ENCODE measurements around the gene SYNPO2.

The SYNPO2 gene

GRCh38 chr4:119048446-119048845 is 159.8 kb downstream of the SYNPO2 start:
- H3K4me3 ChIP-seq (ENCODE audit: low read depth, low read length) = no peak overlapping the region
- ChIA-PET CTCF (interaction anchor here (1.5 to 2.4 kb wide), 2 partner anchors 8 to 238 kb away, joined by 5 to 15 read pairs; no protein-coding TSS in a partner anchor), POLR2A (no interaction called here)
- no peak for DNase-seq (ENCODE audit: low read depth, low spot score)
- no peak for TF ChIP-seq CTCF (IDR thresholded peaks at IDR 0.05; ENCODE audit: insufficient read depth, low read length, missing control alignments)

- CTCF ChIA-PET = interaction anchor here (0.9 to 2.4 kb wide), 2 partner anchors 9 to 237 kb away, joined by 3 to 15 read pairs; no protein-coding TSS in a partner anchor
- TF ChIP-seq CTCF (IDR thresholded peaks at IDR 0.05; ENCODE audit: insufficient read depth, low read length, missing control alignments) = no peak
Observed at GRCh38 chr4:119049342-119049741, 160.7 kb downstream of the SYNPO2 start.

GRCh38 chr4:119050527-119051090 is 162.0 kb downstream of the SYNPO2 start:
- DNase-seq (ENCODE audit: low read depth, low spot score) = no peak
- ChIA-PET CTCF (interaction anchor here (0.8 to 2.4 kb wide), 2 partner anchors 10 to 37 kb away, joined by 3 to 15 read pairs; no protein-coding TSS in a partner anchor), POLR2A (no interaction called here)
- no peak overlapping the region for H3K4me3 ChIP-seq (ENCODE audit: low read depth, low read length)
- TF ChIP-seq CTCF (IDR thresholded peaks at IDR 0.05; ENCODE audit: insufficient read depth, low read length, missing control alignments) = no peak

More at GRCh38 chr4:119049342-119049741, 160.7 kb downstream of the SYNPO2 start:
- POLR2A ChIA-PET = no interaction called here
- DNase-seq (ENCODE audit: low read depth, low spot score) = no peak
- H3K4me3 ChIP-seq (ENCODE audit: low read depth, low read length) = no peak overlapping the region

GRCh38 chr4:119053245-119053644 is 164.6 kb downstream of the SYNPO2 start:
- CTCF ChIA-PET = interaction anchor here (0.7 to 1.4 kb wide), 6 partner anchors 10 to 160 kb away, joined by 3 to 5 read pairs (median 4); partner anchors contain the start of gene USP53
- no peak overlapping the region for H3K4me3 ChIP-seq (ENCODE audit: low read depth, low read length)
- no peak for TF ChIP-seq CTCF (IDR thresholded peaks at IDR 0.05; ENCODE audit: insufficient read depth, low read length, missing control alignments)
- POLR2A ChIA-PET = no interaction called here
- no peak for DNase-seq (ENCODE audit: low read depth, low spot score)

GRCh38 chr4:119053997-119054396 is 165.3 kb downstream of the SYNPO2 start:
- no peak for DNase-seq (ENCODE audit: low read depth, low spot score)
- H3K4me3 ChIP-seq (ENCODE audit: low read depth, low read length) = no peak overlapping the region
- ChIA-PET CTCF (interaction anchor here (0.7 to 1.8 kb wide), 6 partner anchors 12 to 159 kb away, joined by 3 to 5 read pairs (median 4); partner anchors contain the start of gene USP53), POLR2A (no interaction called here)
- TF ChIP-seq CTCF (IDR thresholded peaks at IDR 0.05; ENCODE audit: insufficient read depth, low read length, missing control alignments) = no peak

GRCh38 chr4:119057417-119057816 is 168.8 kb downstream of the SYNPO2 start:
- ChIA-PET CTCF (interaction anchor here (0.7 kb wide), 1 partner anchor 13 kb away, joined by 3 read pairs; no protein-coding TSS in a partner anchor), POLR2A (no interaction called here)
- H3K4me3 ChIP-seq (ENCODE audit: low read depth, low read length) = no peak overlapping the region
- no peak for TF ChIP-seq CTCF (IDR thresholded peaks at IDR 0.05; ENCODE audit: insufficient read depth, low read length, missing control alignments)
- DNase-seq (ENCODE audit: low read depth, low spot score) = no peak
